HG03280 (cell line): Measurements from ENCODE around the gene C1orf198.

Source experiments
- ATAC-seq: cut with Tn5 transposase; IDR thresholded peaks from one replicate; pipeline ENCODE4 v1.9.1; 2021; ENCODE audit warnings: mild to moderate bottlenecking, moderate library complexity; ENCODE audit not compliant: unreplicated experiment

C1orf198 gene, protein sequence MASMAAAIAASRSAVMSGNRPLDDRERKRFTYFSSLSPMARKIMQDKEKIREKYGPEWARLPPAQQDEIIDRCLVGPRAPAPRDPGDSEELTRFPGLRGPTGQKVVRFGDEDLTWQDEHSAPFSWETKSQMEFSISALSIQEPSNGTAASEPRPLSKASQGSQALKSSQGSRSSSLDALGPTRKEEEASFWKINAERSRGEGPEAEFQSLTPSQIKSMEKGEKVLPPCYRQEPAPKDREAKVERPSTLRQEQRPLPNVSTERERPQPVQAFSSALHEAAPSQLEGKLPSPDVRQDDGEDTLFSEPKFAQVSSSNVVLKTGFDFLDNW

DNA sequence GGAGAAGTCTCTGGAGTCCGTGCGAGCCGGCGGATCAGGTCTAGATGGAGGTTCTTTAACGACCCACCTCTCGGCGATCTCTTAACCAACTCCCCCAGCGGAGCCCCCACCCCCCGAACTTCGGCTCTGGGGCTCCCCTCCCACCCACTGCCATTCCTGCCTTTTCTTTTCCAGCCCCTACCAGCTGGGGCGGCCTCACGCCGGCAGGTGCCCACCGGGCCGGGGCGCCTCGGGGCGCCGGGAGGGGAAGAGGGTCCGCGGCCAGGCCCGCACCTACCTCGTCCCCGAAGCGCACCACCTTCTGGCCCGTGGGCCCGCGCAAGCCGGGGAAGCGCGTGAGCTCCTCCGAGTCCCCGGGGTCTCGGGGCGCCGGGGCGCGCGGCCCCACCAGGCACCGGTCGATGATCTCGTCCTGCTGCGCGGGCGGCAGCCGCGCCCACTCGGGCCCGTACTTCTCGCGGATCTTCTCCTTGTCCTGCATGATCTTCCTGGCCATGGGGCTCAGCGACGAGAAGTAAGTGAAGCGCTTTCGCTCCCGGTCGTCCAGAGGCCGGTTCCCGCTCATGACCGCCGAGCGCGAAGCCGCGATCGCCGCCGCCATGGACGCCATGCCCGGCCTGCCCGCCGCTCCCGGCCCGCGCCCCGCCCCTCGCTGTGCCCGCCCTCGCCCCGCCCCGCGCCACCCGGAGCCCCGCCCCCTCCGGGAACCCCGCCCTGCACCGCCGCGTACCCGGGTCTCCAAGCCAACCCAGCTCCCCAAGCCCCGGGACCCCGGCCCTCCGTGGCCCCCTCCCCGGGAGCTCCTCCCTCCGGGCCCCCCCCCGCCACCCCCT, at the start of gene C1orf198:
Gene C1orf198 (minus strand): TSS at position 619 of the 833 bp plus-strand sequence. CDS start 9 bp downstream, at position 610.
- ATAC-seq: peak; percentile 84

DNA sequence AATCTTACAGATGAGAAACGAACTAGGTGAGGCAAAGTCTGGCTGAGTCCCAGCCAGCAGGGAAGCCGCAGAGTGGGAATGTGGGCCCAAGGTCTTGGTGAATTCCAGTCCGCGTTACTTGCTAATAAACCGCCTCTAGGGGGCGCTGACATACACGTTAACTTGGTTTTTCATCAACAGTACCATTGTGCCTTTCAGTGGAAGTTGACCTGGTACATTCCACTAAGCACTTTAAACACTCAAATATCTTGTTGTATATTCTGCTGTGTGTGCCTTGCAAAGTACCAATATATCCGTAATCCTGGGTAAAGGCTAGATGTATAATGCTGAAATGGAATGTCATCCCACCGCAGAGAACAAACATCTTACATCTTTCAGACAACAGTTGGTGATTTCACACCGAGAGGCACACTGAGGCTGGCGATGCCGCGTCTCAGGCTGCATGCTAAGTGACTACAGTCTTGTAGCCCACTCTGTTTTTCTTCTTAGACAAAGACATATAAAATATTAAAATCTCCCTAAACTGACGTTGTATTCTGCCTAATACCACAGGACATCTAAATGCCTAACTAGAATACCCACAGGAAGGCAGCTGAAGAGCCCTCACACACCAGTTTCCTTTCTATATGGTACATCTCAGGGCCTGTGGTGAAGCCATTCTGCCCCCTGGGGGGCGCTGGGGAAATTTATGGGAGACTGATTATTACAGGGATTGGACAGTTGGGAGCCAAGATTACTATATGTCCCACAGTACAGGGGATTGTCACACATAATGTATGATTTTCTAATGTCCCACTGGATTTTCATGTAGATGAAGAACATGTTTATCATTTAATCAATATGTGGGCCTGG, 49.2 kb upstream of the C1orf198 start:
- peak; percentile 59 for ATAC-seq

DNA sequence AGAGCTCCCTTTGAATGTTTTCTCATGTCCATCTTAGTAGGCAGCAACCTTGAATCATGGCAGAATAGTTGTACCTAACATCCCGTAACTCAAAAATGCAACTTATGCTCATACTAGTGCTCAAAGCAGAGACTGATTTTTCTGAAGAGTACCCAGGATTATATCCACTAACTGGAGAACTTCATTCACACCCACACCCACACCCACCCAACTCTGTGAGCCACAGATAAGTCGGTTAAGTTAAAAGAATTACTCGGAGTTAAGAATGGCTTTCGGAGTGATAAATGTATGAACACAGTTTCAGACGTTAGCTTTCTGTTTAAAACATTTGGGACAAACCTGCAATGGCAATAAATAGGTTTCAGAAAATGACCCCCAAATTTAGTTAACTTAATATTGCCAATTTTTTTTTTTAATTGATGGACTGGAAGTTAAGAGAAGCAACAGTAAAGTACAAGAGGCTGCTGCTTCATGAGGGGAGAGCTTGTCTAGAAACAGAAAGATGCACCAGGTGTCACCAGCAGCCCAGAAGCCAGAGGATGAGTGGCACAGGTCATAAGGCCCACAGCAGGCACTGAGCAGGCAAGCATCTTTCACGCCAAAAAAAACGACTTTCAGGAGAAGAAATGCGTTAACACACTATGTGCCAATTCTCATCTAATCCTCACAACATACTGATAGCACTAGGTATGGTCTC, 48.4 kb upstream of the C1orf198 start:
- no peak for ATAC-seq

DNA sequence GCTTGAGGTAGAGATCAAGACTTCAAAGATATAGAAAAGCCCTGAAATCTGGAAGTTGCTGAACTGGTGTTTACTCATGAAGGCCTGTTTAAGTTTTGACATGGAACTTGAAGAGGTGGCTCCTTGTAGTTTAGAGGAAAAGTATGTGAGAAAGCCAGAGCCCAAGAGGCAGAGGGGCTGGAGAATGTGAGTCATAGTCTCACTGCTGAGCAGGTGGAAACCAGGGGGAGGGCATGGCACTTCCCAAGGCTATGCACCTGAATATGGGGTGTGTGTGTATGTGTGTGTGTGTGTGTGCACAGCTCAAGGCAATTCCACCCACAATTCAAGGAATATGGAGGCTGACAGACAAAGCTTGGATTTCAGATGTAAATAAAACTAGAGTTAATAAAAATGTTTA, 46.8 kb upstream of the C1orf198 start:
- ATAC-seq: no peak

DNA sequence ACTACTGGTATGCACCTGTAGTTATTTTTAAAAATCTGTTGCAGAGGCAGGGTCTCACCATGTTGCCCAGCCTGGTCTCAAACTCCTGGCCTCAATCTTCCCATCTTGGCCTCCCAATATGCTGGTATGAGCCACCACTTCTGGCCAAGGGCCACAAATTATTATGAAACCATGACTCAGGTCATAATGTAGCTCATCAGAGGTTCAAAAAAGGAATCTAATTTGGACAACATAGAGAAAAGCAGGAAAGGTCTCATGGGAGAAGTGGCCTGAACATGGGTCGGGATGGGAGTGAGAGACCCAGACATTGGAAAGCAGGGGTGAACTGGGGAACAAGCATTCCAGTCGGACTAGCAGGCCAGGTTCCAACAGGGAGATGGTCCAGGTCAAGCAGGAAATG, 45.2 kb upstream of the C1orf198 start:
- no peak for ATAC-seq

DNA sequence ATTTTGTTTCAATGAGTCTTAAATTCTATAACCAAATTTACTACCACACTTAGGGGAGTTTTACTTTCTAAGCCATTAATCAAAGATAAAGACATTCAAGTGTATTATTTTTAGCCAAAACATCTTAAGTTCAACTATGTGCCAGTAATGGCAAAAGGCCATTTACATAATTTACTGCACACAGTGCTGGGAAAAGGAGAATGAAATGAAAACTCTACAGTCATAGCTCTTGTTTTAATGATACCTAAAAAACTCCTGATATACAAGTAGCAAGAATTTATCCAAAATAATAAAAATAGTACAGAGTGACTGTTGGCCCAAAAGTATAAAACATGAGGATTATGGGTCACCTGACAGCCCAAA, 42.4 kb upstream of the C1orf198 start:
- no peak for ATAC-seq

DNA sequence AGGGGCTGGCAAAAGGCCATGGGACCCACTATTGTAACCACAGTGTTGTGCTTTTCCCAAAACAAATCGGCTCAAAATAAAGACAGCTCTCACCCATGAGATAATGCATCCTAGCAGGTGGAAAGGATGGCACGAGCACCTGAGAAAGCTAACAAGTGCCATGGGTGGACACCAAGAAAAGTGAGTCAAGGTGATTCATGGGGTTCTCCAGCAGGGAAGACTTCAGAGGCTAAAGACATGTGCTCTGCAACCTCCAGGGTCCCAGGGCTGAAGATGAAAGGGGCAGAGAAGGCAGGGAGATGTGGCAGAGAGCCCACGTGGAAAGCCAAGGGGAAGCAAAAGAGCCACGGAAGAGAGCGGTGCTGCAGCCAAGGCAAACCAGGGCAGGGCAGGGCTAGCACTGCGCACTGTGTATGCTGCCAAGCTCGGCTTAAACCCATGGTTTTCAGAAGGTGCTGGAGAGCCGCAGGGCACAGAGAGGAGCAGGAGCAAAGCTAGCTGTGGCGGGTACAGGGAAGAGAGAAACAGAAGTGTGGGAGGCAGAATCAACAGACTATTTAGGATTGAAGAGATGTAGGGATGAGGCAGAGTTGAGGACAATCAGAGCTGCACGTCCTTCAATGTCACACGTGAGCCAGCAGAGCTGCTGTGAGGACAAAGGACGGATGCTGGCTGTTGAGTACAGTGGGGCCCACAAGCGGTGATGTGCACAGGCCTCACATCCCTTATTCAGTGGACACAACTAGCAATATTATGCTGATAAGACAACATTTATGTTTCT, 41.8 kb upstream of the C1orf198 start:
- ATAC-seq: no peak

DNA sequence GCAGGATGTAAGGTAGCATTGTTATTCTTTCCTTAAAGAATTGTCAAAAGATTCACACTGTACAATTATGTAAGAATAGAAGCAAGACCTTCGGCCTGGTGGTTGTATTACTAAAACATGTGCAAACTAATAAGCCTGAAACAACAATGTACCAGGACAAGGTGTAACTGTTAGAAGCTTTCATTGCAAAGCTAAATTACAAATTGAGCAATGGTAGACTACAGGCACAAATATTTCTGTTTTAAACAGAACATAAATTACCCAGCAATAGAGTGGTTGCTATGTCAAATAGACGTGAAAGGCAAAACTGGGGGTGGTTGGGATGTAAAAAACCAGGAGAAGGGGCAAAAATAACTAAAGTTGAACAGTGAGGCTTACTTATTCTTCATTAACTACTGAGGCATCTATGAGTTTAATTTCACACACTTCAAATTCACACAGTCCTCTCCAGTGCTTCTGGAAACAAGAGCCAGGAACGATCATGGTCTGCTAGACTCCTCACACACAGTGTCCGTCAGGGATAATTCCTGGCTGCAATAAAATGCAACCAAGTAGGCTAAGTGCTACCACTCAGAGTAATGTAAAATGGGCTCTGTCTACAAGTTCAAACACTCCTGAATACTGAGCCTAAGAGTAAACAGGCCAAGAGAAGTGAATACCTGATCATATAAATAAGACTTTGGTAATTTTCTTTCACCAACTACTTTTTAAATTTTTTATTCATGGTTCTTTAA, 39.3 kb upstream of the C1orf198 start:
- no peak for ATAC-seq

DNA sequence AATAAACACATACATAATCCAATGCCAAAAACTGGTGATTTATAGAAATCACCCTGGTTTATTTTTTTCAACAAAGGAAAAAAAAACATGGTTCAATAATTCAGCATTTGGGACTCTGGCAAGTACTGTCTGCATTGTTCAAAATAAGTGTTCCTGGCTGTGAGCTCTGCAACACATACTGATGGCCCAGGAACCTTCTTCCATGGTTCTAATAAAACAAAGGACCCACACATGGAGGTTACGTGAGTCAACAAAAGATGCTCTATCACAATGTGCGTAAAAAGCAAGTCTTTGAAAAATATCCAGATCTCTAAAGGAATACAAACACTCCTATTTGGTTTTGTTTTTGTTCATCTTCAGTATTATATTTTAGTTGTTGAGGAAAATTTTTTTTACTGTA, 37.9 kb upstream of the C1orf198 start:
- no peak for ATAC-seq

DNA sequence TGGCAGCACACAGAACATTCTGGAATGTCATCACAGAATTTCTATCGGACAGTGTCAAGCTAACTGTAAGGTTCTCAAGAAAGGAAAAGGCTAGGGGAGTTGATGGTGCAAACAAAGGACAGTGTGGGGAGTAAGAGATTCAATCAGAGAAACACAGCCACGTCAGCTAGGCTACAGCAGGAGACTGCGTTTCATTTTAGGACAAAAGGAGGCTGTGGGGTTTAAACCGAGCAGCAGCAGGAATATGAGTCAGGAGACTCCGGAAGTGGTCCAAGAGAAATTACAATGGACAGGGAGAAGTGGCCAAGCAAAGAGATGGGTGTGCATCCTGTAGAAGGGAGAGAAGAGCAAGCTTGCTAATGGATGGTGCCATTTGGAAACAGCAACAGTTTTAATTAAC, 37.4 kb upstream of the C1orf198 start:
- ATAC-seq: no peak

DNA sequence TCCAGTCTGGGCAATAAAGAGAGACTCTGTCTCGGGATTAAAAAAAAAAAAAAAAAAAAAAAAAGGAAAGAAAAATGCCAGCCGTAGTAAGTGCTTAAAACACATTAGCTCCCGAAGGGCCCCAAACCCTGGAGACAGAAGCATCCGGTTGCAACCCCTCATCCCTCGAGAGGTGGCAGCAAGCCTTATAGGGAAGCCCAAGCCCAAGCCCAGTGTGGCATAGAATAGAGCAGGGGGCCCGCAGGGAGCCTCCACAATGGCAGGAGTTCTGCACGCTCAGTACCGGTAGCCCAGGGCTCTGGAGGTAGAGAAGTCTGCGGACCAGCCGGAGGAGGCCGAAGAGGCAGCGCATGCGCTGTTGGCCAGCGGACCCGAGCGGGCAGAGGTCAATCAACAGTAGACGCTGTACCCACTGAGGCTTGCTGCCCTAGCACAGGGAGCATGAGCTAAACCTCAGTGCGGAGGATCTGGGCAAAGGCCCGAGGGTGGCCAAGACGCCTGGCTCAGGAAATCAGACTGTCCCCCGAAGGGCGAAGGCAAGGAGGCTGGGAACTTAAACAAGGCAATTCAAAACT, 34.1 kb upstream of the C1orf198 start:
- ATAC-seq: no peak

DNA sequence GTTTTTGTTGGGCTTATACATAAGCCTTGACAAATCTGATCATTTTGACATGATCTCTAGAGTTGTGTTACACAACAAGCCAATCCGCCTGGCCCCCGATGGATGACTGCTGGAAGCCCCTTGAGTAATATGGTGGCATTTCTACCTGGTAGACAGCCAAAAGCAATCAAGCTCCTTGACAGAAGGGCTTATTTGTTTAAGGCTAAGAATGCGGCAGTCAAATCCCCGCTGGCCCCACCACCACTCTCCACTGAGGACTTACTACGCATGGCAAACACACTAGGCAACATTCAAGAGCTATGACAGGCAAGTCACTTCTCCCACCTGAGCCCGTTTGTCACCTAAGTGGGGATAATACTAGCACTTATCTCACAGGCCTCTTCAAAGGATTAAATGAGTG, 33.4 kb upstream of the C1orf198 start:
- ATAC-seq: no peak

DNA sequence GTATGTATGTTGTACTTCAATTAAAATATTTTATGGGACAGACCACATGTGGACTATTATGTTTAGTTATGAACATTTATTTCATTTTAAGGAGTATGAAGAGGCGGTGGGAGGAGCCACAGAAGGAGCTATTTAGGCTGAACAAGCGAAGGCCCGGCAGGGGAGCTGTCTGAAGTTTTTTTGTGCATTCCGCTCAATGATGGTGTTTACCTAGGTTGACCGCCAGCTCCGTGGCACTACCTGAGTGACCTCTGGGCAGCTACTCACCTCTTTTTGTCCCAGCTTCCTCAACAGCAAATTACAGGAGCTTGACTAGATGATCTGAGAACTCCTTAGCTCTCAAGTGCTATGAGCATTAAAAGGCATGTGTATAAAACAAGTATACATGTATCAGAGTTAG, 32.7 kb upstream of the C1orf198 start:
- ATAC-seq: no peak

DNA sequence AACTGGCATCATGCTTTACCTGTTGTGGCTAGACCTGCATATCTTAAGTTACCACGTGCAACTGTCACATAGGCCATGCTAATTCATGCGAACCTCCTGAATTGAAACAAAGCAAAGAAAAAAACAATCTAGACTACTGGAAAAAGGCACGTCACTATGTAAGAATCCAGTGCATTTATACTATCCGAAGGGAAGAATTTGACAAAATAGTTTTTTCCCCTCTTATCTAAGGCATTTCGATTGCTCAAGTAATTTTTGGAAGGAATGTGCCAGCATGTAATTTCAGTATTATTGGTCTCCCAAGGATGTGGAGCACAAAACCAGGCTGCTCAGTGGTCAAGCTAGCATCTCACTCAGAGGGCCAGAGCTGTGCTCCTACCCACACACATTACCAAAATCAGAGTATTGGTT, 31.5 kb upstream of the C1orf198 start:
- no peak for ATAC-seq

DNA sequence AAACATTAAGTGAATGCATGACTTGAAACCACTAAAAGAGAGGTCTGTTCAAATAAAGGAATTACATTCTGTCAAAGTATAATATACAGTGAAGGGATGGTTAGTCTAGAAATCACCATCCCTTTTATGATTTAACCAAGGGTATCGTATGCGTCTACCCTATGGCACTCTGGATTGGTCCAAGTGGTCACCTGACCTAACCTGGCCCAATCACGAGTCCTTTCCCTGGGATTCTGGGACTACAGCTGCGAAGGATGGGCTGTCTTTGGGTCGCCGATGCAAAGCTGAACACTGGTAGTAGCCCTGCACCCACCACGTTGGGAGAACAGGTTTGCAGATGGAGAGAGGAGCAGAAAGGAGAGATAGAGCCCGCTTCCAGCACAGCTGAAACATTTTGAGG, 30.4 kb upstream of the C1orf198 start:
- ATAC-seq: no peak

DNA sequence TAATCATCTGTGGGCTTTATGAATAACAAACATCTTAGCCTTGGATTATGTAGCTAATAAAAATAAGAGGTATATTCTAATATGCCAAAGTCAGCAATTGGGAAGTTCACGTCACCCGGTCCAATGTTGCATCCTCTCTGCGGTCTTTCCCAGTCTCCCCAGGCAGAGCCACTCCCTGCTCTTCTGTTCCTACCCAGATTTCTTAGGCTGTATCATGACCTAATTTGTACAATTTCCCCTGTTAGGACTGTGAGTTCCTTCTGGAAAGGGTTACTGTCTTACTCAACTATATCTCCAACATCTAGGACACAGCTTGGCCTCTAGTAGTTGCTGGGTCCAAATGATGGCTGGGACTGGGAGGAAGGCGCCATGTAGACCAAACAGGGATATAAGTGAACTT, 29.8 kb upstream of the C1orf198 start:
- no peak for ATAC-seq

DNA sequence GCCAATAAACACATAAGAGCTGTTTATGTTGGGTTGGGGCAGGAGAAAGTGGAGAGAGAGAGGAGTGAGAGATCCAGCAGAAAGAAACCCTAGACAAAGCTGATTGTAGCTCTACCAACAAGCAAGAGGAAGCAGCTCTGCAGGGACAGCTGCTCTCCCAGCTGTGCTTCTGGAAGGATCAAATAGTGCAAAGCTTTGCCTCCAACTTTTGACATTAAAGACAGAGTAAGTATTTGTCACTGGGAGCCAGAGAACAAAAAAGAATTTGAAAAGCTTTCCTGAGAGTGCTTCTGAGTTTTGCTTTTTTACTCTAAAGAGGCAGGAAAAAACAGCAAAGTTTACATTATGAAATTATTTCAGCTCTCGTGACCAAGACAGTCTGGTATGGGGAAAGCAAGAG, 28.5 kb upstream of the C1orf198 start:
- ATAC-seq: no peak

DNA sequence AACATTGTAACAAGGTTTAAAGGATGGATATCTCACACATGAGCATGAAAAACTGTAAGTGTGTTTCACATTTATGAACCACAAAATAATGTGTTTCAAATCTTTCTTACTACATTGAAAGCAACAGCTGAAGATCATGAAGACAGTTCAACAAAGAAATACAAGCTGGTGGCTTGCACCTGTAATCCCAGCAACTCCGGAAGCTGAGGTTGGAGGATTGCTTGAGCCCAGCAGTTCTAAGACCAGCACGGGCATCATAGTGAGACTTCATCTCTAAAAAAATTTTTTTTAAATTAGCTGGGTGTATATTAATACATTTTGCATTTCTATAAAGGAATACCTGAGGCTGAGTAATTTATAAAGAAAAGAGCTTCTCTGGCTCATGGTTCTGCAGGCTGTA, 27.1 kb upstream of the C1orf198 start:
- no peak for ATAC-seq

DNA sequence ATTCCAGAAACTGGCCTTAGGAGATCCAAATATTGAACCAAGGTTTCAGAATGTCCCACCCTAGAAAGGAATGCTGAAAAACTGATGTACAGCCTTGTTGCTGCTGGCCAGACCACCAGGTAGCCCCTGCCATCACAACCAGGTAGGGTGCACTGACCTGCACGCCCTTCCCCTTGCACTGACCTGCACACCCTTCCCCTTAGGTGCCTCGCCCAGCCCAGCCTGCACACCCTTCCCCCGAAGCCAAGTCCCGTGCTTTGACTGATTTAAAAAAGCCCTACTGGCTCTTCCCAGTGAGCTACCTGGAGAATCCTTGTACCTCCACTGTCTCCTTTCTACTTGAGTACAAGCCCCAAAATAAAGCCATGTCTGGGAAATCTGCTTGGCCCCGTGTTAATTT, 26.3 kb upstream of the C1orf198 start:
- ATAC-seq: no peak
